Endothelial cell of umbilical vein (primary cell): ENCODE data around the gene PERM1.
"Not testable (repeated sequence)": the region's sequence is repeated elsewhere in the genome, so short reads cannot be mapped to it uniquely, and the experiment has no call there.

Experiments
- EZH2 ChIP-seq: IDR thresholded peaks from 2 replicates; pipeline ENCODE4 v1.6.1; 2012; ENCODE audit warnings: borderline replicate concordance, low read depth, mild to moderate bottlenecking, moderate library complexity, low read length, inconsistent platforms; ENCODE audit not compliant: severe bottlenecking
- MAX ChIP-seq: IDR thresholded peaks from 2 replicates; pipeline ENCODE4 v1.6.1; 2011; ENCODE audit not compliant: insufficient read depth, insufficient read length
- MYC ChIP-seq: IDR thresholded peaks from one replicate; pipeline ENCODE4 v1.6.1; 2011; ENCODE audit warnings: mild to moderate bottlenecking, low read depth, low read length
- POLR2A ChIP-seq: IDR thresholded peaks from 2 replicates; pipeline ENCODE4 v1.6.1; 2012; ENCODE audit warnings: low read depth, mild to moderate bottlenecking, control low read depth, low read length
- POLR2AphosphoS5 ChIP-seq: IDR thresholded peaks from 2 replicates; pipeline ENCODE4 v1.6.1; 2012; ENCODE audit warnings: low read depth, mild to moderate bottlenecking, control low read depth, low read length, moderate library complexity; ENCODE audit not compliant: insufficient read depth
- TF ChIP-seq, protein P1 (sequence below), 2 donors: IDR thresholded peaks; 1 replicate in 1 of 2; 2 replicates in 1 of 2; pipeline ENCODE4 v1.5.1; 2011; ENCODE audit warnings: low read length in 2 of 2, mild to moderate bottlenecking in 2 of 2, moderate library complexity in 2 of 2, control low read depth in 1 of 2, inconsistent platforms in 1 of 2, low read depth in 1 of 2; ENCODE audit not compliant: insufficient read depth in 1 of 2; ENCODE audit errors: extremely low read depth in 1 of 2

- TF ChIP-seq POLR2AphosphoS5, EZH2, POLR2A, MAX, MYC: not testable (repeated sequence)
- TF ChIP-seq, protein P1, sequence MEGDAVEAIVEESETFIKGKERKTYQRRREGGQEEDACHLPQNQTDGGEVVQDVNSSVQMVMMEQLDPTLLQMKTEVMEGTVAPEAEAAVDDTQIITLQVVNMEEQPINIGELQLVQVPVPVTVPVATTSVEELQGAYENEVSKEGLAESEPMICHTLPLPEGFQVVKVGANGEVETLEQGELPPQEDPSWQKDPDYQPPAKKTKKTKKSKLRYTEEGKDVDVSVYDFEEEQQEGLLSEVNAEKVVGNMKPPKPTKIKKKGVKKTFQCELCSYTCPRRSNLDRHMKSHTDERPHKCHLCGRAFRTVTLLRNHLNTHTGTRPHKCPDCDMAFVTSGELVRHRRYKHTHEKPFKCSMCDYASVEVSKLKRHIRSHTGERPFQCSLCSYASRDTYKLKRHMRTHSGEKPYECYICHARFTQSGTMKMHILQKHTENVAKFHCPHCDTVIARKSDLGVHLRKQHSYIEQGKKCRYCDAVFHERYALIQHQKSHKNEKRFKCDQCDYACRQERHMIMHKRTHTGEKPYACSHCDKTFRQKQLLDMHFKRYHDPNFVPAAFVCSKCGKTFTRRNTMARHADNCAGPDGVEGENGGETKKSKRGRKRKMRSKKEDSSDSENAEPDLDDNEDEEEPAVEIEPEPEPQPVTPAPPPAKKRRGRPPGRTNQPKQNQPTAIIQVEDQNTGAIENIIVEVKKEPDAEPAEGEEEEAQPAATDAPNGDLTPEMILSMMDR (IDR thresholded peaks at IDR 0.05; ENCODE audit: extremely low read depth in 1 of 2, insufficient read depth in 1 of 2, low read depth in 1 of 2, low read length in 2 of 2), result not testable (repeated sequence)
Observed at GRCh38 chr1:946811-947210, 35.1 kb downstream of the PERM1 start.
